Measurements from ENCODE around the gene SOHLH2. TPM values are rescaled to one million over a fixed set of nuclear protein-coding genes. Genes with fewer than 3 reads are reported as not detected.

Gene SOHLH2
- total RNA-seq, 1 experiment from 2014 or later = 3.4 TPM

GRCh38 chr13:36131931-36132297, 82.4 kb downstream of the SOHLH2 start:
- no peak for DNase-seq (ENCODE audit: low spot score)

GRCh38 chr13:36131222-36131930, 83.0 kb downstream of the SOHLH2 start, which contains the start of gene DCLK1:
Gene DCLK1, minus strand, starts transcription at chr13:36131382.
- peak; percentile 14 for DNase-seq (ENCODE audit: low spot score)

GRCh38 chr13:36130552-36131221, 83.7 kb downstream of the SOHLH2 start:
- no peak for DNase-seq (ENCODE audit: low spot score)

GRCh38 chr13:36130193-36130551, 84.2 kb downstream of the SOHLH2 start:
- no peak for DNase-seq (ENCODE audit: low spot score)

- no peak for DNase-seq (ENCODE audit: low spot score)
Measured at GRCh38 chr13:36129539-36129938, 84.8 kb downstream of the SOHLH2 start.

GRCh38 chr13:36126491-36126890, 87.9 kb downstream of the SOHLH2 start:
- DNase-seq (ENCODE audit: low spot score) = no peak

- DNase-seq (ENCODE audit: low spot score) = no peak
Measured at GRCh38 chr13:36125841-36126240, 88.5 kb downstream of the SOHLH2 start.

GRCh38 chr13:36124236-36124822, 90.0 kb downstream of the SOHLH2 start:
- DNase-seq (ENCODE audit: low spot score) = peak; percentile 26

Other genes starting within 250 kb of the SOHLH2 start
- 12.6 and 13.6 TPM in 2 replicates for gene DCLK1, start 83.2 kb downstream of the SOHLH2 start, total RNA-seq (2014; rRNA removed; shearing (Covaris generic))
- gene CCDC169, start 83.3 kb upstream of the SOHLH2 start, total RNA-seq (2014; rRNA removed; shearing (Covaris generic)) = 7.0 and 9.2 TPM in 2 replicates
- gene SPART, start 131.8 kb upstream of the SOHLH2 start, total RNA-seq (2014; rRNA removed; shearing (Covaris generic)) = 73.5 and 91.3 TPM in 2 replicates
- gene CCNA1, start 217.9 kb upstream of the SOHLH2 start, total RNA-seq (2014; rRNA removed; shearing (Covaris generic)) = 10.7 and 11.5 TPM in 2 replicates